Tibial artery (tissue), 4 donors: ENCODE results near the gene SYNGR4.

Source experiments
- DNase-seq, 2 donors: peaks; one replicate each; pipeline ENCODE4 v3.0.0-alpha.2; 2019
- H3K27ac ChIP-seq, 2 donors: fragments of 200-600 bp; sonication (generic) in 1 of 2; 1 replicate in 1 of 2; 2 replicates in 1 of 2; pipeline ENCODE4 v1.5.1; 2018 to 2019; ENCODE audit warnings: mild to moderate bottlenecking in 1 of 2
- H3K27me3 ChIP-seq, 2 donors: fragments of 200-600 bp; sonication (generic) in 1 of 2; one replicate each; pipeline versions ENCODE4 v1.5.1 to v1.6.0; 2016 to 2019
- H3K36me3 ChIP-seq, 3 donors: fragments of 200-600 bp; sonication (generic) in 2 of 3; one replicate each; pipeline ENCODE4 v1.5.1; 2016 to 2019; ENCODE audit warnings: mild to moderate bottlenecking in 2 of 3
- H3K4me1 ChIP-seq, 4 donors: fragments of 200-600 bp; sonication (generic) in 2 of 4; 1 replicate in 3 of 4; 2 replicates in 1 of 4; pipeline ENCODE4 v1.5.1; 2016 to 2019
- H3K4me3 ChIP-seq, 2 donors: fragments of 200-600 bp; sonication (generic) in 1 of 2; 1 replicate in 1 of 2; 2 replicates in 1 of 2; pipeline ENCODE4 v1.5.1; 2018 to 2019; ENCODE audit warnings: mild to moderate bottlenecking in 2 of 2
- H3K9me3 ChIP-seq, 3 donors: fragments of 200-600 bp; sonication (generic) in 1 of 3; one replicate each; pipeline ENCODE4 v1.5.1; 2016 to 2019
- CTCF ChIP-seq, 2 experiments: fragments of 200-600 bp in 1 of 2; fragments of 450-650 bp in 1 of 2; IDR thresholded peaks; one replicate each; pipeline ENCODE4 v1.5.1; 2017 to 2019; ENCODE audit warnings: antibody characterized with exemption in 2 of 2, mild to moderate bottlenecking in 1 of 2, moderate library complexity in 1 of 2
- intact Hi-C: fragments of 100-400 bp; cut with DNase I; formaldehyde crosslinking; loops from one replicate; pipeline ENCODE4 v1.15.0; 2023; ENCODE audit warnings: low total_unique reads

Gene SYNGR4

GRCh38 chr19:48378194-48378570, 14.0 kb downstream of the SYNGR4 start:
- no peaks in the 10 kb centered on the region for H3K4me1 ChIP-seq
- TF ChIP-seq CTCF (IDR thresholded peaks at IDR 0.05), result no peak
- peaks cover 0 to 7% of the 10 kb centered on the region in 2 donors for H3K27me3 ChIP-seq

GRCh38 chr19:48379058-48379457, 14.9 kb downstream of the SYNGR4 start:
- intact Hi-C loops, result no loop called here
- DNase-seq, result no peak

More at GRCh38 chr19:48378194-48378570, 14.0 kb downstream of the SYNGR4 start:
- intact Hi-C loops, result no loop called here
- H3K4me3 ChIP-seq, result no peak overlapping the region
- H3K27ac ChIP-seq, result no peak overlapping the region
- H3K9me3 ChIP-seq, result no peaks in the 10 kb centered on the region
- H3K36me3 ChIP-seq, result peaks cover 11 to 29% (median 20%) of the 10 kb centered on the region in 3 donors
- DNase-seq, result no peak

GRCh38 chr19:48381178-48381950, 17.2 kb downstream of the SYNGR4 start:
- H3K27ac ChIP-seq, result no peak overlapping the region
- no peaks in the 10 kb centered on the region for H3K9me3 ChIP-seq
- DNase-seq, result no peak
- intact Hi-C loops, result no loop called here
- no peak overlapping the region for H3K4me3 ChIP-seq
- TF ChIP-seq CTCF (IDR thresholded peaks at IDR 0.05), result no peak
- H3K4me1 ChIP-seq, result no peaks in the 10 kb centered on the region
- peaks cover 42 to 61% (median 52%) of the 10 kb centered on the region in 3 donors for H3K36me3 ChIP-seq
- H3K27me3 ChIP-seq, result no peaks in the 10 kb centered on the region

More at GRCh38 chr19:48379058-48379457, 14.9 kb downstream of the SYNGR4 start:
- no peaks in the 10 kb centered on the region for H3K9me3 ChIP-seq
- no peaks in the 10 kb centered on the region for H3K4me1 ChIP-seq
- H3K27me3 ChIP-seq, result peaks cover 0 to 5% of the 10 kb centered on the region in 2 donors
- H3K36me3 ChIP-seq, result peaks cover 20 to 38% (median 29%) of the 10 kb centered on the region in 3 donors
- H3K4me3 ChIP-seq, result no peak overlapping the region
- H3K27ac ChIP-seq, result no peak overlapping the region
- no peak for TF ChIP-seq CTCF (IDR thresholded peaks at IDR 0.05)

GRCh38 chr19:48382286-48382685, 18.1 kb downstream of the SYNGR4 start:
- Histone ChIP-seq H3K27ac (no peak overlapping the region), H3K4me3 (no peak overlapping the region), H3K36me3 (peaks cover 51 to 70% (median 61%) of the 10 kb centered on the region in 3 donors), H3K9me3 (no peaks in the 10 kb centered on the region), H3K4me1 (no peaks in the 10 kb centered on the region), H3K27me3 (no peaks in the 10 kb centered on the region)
- no peak for DNase-seq
- no peak for TF ChIP-seq CTCF (IDR thresholded peaks at IDR 0.05)
- intact Hi-C loops, result no loop called here

GRCh38 chr19:48385461-48386087, 21.4 kb downstream of the SYNGR4 start:
- no peak overlapping the region for H3K4me3 ChIP-seq
- intact Hi-C loops, result no loop called here
- no peak overlapping the region for H3K27ac ChIP-seq
- peaks cover 0 to 14% (median 8%) of the 10 kb centered on the region in 4 donors for H3K4me1 ChIP-seq
- H3K36me3 ChIP-seq, result peaks cover 62 to 91% (median 80%) of the 10 kb centered on the region in 3 donors
- no peaks in the 10 kb centered on the region for H3K9me3 ChIP-seq
- DNase-seq, result no peak
- TF ChIP-seq CTCF (IDR thresholded peaks at IDR 0.05), result no peak
- H3K27me3 ChIP-seq, result no peaks in the 10 kb centered on the region
